HepG2 (cell line): ENCODE results near the gene MYOM1. TPM values are rescaled to one million over a fixed set of nuclear protein-coding genes. Genes with fewer than 3 reads are reported as not detected.

Experiments
- ASH2L ChIP-seq: fragments of 300-600, 200-600 bp; sonication (generic); IDR thresholded peaks from 2 replicates; pipeline ENCODE4 v1.7.0; 2017; ENCODE audit warnings: low read depth, mild to moderate bottlenecking, moderate library complexity, mixed read lengths, low read length; ENCODE audit not compliant: insufficient read length
- GATAD2A ChIP-seq: IDR thresholded peaks from 2 replicates; pipeline ENCODE4 v1.6.1; 2016
- JUNB ChIP-seq: sonication (generic); formaldehyde crosslinking; IDR thresholded peaks from 2 replicates; pipeline ENCODE4 v1.8.0; 2022; ENCODE audit warnings: missing genetic modification reagents, mild to moderate bottlenecking, borderline replicate concordance
- NFRKB ChIP-seq: fragments of 450-650 bp; IDR thresholded peaks from 2 replicates; pipeline ENCODE4 v1.6.1; 2017
- NPAS2 ChIP-seq: sonication (generic); formaldehyde crosslinking; IDR thresholded peaks from 2 replicates; pipeline ENCODE4 v1.8.0; 2022; ENCODE audit warnings: mild to moderate bottlenecking, missing genetic modification reagents, borderline replicate concordance
- NR0B2 ChIP-seq: sonication (generic); formaldehyde crosslinking; IDR thresholded peaks from 2 replicates; pipeline ENCODE4 v1.4.0; 2020; ENCODE audit warnings: mild to moderate bottlenecking, missing genetic modification reagents
- PRDM15 ChIP-seq: sonication (generic); formaldehyde crosslinking; IDR thresholded peaks from 2 replicates; pipeline ENCODE4 v1.4.0; 2020; ENCODE audit warnings: missing genetic modification reagents
- RBFOX2 ChIP-seq: fragments of 200-400 bp; formaldehyde crosslinking; IDR thresholded peaks from 2 replicates; pipeline ENCODE4 v1.6.1; 2017; ENCODE audit warnings: low read depth, mild to moderate bottlenecking, low read length
- SETDB1 ChIP-seq: sonication (generic); formaldehyde crosslinking; IDR thresholded peaks from 2 replicates; pipeline ENCODE4 v1.5.1; 2020; ENCODE audit warnings: missing genetic modification reagents, mild to moderate bottlenecking, borderline replicate concordance
- TAF1 ChIP-seq: sonication (generic); formaldehyde crosslinking; IDR thresholded peaks from 2 replicates; pipeline ENCODE4 v1.4.0; 2020; ENCODE audit warnings: missing genetic modification reagents
- TOPORS ChIP-seq: sonication (generic); formaldehyde crosslinking; IDR thresholded peaks from 2 replicates; pipeline ENCODE4 v1.8.0; 2023; ENCODE audit warnings: mild to moderate bottlenecking, missing genetic modification reagents
- WIZ ChIP-seq: sonication (generic); formaldehyde crosslinking; IDR thresholded peaks from 2 replicates; pipeline ENCODE4 v1.5.1; 2020; ENCODE audit warnings: mild to moderate bottlenecking, missing genetic modification reagents
- YEATS4 ChIP-seq: sonication (generic); formaldehyde crosslinking; IDR thresholded peaks from 2 replicates; pipeline ENCODE4 v1.4.0; 2020; ENCODE audit warnings: missing genetic modification reagents, borderline replicate concordance
- ZFAT ChIP-seq: sonication (generic); formaldehyde crosslinking; conservative IDR thresholded peaks from 2 replicates; pipeline ENCODE4 v1.8.1; 2023; ENCODE audit warnings: missing genetic modification reagents, inconsistent platforms
- ZMYM4 ChIP-seq: sonication (generic); formaldehyde crosslinking; IDR thresholded peaks from 2 replicates; pipeline ENCODE4 v1.8.1; 2023; ENCODE audit warnings: mild to moderate bottlenecking, missing genetic modification reagents
- ZNF12 ChIP-seq: sonication (generic); formaldehyde crosslinking; IDR thresholded peaks from 2 replicates; pipeline ENCODE4 v1.5.0; 2020; ENCODE audit warnings: missing genetic modification reagents
- ZNF124 ChIP-seq: sonication (generic); formaldehyde crosslinking; IDR thresholded peaks from 2 replicates; pipeline ENCODE4 v1.4.0; 2020; ENCODE audit warnings: missing genetic modification reagents
- ZNF260 ChIP-seq: sonication (generic); formaldehyde crosslinking; IDR thresholded peaks from 2 replicates; pipeline ENCODE4 v1.4.0; 2020; ENCODE audit warnings: missing genetic modification reagents, low read depth, mild to moderate bottlenecking, borderline replicate concordance
- ZNF337 ChIP-seq: sonication (generic); formaldehyde crosslinking; IDR thresholded peaks from 2 replicates; pipeline ENCODE4 v1.5.1; 2020; ENCODE audit warnings: missing genetic modification reagents, low read depth, mild to moderate bottlenecking, borderline replicate concordance
- ZNF609 ChIP-seq: sonication (generic); formaldehyde crosslinking; IDR thresholded peaks from 2 replicates; pipeline ENCODE4 v1.4.0; 2020; ENCODE audit warnings: mild to moderate bottlenecking, missing genetic modification reagents, borderline replicate concordance
- ZNF660 ChIP-seq: sonication (generic); formaldehyde crosslinking; IDR thresholded peaks from 2 replicates; pipeline ENCODE4 v1.5.1; 2020; ENCODE audit warnings: mild to moderate bottlenecking, low read depth, missing genetic modification reagents, borderline replicate concordance
- polyA plus RNA-seq, 8 experiments: library from polyadenylated mRNA; depleted of rRNA in 3 of 8; stranded (reverse) in 7 of 8; unstranded in 1 of 8; fragments of >200 nt; fragmentation: Illumina TruSeq in 4 of 8; extraction: Trizol in 4 of 8; gene quantifications; 2 replicates each; pipeline versions ENCODE4 v1.2.1 to v1.2.3, GENCODE V29; 2011 to 2016; ENCODE audit warnings: low read depth in 4 of 8, missing spikeins in 1 of 8, mixed read lengths in 1 of 8; ENCODE audit not compliant: insufficient read depth in 1 of 8
- total RNA-seq, 5 experiments: library from RNA; depleted of rRNA; stranded (reverse); fragments of >200 nt; fragmentation: Illumina TruSeq; extraction: Trizol; gene quantifications; 2 replicates each; pipeline ENCODE4 v1.2.3, GENCODE V29; 2016; ENCODE audit warnings: low read depth in 1 of 5

Gene MYOM1
- total and polyA plus RNA-seq, 2 of the 13 experiments (the other 11 are each of a cell fraction or from before 2014, with no cell fraction given), result 0.46 to 0.98 TPM

- TF ChIP-seq YEATS4 (CRISPR knock-in tag) (0 out of 2 replicates have a peak, but pooled peaks have one; percentile 23), RBFOX2 (no peak), ZNF260 (CRISPR knock-in tag) (no peak), SETDB1 (CRISPR knock-in tag) (no peak), ZFAT (no peak), ZNF337 (CRISPR knock-in tag) (0 out of 2 replicates have a peak, but pooled peaks have one; percentile 21), JUNB (CRISPR knock-in tag) (no peak), NPAS2 (CRISPR knock-in tag) (no peak), TAF1 (CRISPR knock-in tag) (no peak), ZMYM4 (peak; percentile 84), PRDM15 (CRISPR knock-in tag) (no peak), ASH2L (peak; percentile 57), ZNF609 (peak; percentile 65; the same call in 1 of the 2 replicates), GATAD2A (CRISPR knock-in tag) (peak; percentile 85), ZNF660 (CRISPR knock-in tag) (no peak), WIZ (CRISPR knock-in tag) (no peak), TOPORS (no peak), NFRKB (no peak), ZNF124 (CRISPR knock-in tag) (peak; percentile 73; the same call in 1 of the 2 replicates), ZNF12 (CRISPR knock-in tag) (peak; percentile 13; the same call in 1 of the 2 replicates), NR0B2 (CRISPR knock-in tag) (no peak)
These were observed 26.3 kb upstream of the MYOM1 start (continued) for GRCh38 chr18:3245853-3246634.
